ENCODE data around the gene C5orf63. TPM values are rescaled to one million over a fixed set of nuclear protein-coding genes. Genes with fewer than 3 reads are reported as not detected.

C5orf63 gene
- polyA plus RNA-seq, 1 donor (not counting 4 experiments of a cell fraction or from before 2014, with no cell fraction given), result 7.2 TPM

DNA sequence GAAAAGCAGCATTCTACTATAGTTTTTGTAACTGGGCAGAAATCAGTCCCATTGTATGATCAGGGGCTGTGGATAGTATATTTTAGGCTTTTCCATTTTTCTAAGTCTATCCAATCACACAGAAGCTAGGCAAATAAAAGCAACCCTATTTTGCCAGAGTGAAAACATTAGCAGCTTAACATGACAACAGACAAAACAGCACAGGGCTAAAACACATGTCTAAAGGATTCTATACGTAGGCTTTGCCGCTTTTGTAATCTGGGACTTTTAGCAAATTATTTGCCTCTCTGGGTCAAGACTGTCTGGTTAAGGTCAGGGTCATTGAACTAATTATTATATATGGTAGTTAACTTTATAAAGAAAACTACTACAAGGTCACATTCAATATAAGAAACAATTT, 47.1 kb downstream of the C5orf63 start:
- Histone ChIP-seq H3K27me3 (ENCODE audit: control insufficient read depth, extremely low read depth, insufficient read depth, low read length) (peaks cover 18% of the 10 kb centered on the region), H3K79me2 (ENCODE audit: control insufficient read depth, insufficient read depth, low read length) (no peaks in the 10 kb centered on the region), H3K4me3 (ENCODE audit: control insufficient read depth in 2 of 3, extremely low read depth in 1 of 3, insufficient read depth in 2 of 3, low read depth in 1 of 3, low read length in 3 of 3) (no peak overlapping the region), H4K20me1 (ENCODE audit: control insufficient read depth, extremely low read depth, insufficient read depth, low read length) (no peaks in the 10 kb centered on the region), H3K4me2 (ENCODE audit: control insufficient read depth, extremely low read depth, insufficient read depth, low read depth, low read length) (no peak overlapping the region), H3K9me3 (ENCODE audit: control insufficient read depth, low read depth, low read length) (no peaks in the 10 kb centered on the region), H3K27ac (ENCODE audit: control insufficient read depth, insufficient read depth, low read length) (no peak overlapping the region), H3K4me1 (ENCODE audit: control insufficient read depth, extremely low read depth, insufficient read depth, low read length) (peaks cover 7% of the 10 kb centered on the region), H3K9me1 (ENCODE audit: control insufficient read depth, extremely low read depth, insufficient read depth, low read length) (no peaks in the 10 kb centered on the region), H2AFZ (ENCODE audit: control insufficient read depth, low read length) (no peak overlapping the region), H3K36me3 (ENCODE audit: control insufficient read depth in 2 of 2, extremely low read depth in 1 of 2, insufficient read depth in 2 of 2, low read length in 2 of 2) (no peaks in the 10 kb centered on the region), H3K9ac (ENCODE audit: control insufficient read depth, extremely low read depth, insufficient read depth, low read length) (no peak overlapping the region)
- no peak for DNase-seq (ENCODE audit: low read depth, low spot score)
- TF ChIP-seq, protein P1, sequence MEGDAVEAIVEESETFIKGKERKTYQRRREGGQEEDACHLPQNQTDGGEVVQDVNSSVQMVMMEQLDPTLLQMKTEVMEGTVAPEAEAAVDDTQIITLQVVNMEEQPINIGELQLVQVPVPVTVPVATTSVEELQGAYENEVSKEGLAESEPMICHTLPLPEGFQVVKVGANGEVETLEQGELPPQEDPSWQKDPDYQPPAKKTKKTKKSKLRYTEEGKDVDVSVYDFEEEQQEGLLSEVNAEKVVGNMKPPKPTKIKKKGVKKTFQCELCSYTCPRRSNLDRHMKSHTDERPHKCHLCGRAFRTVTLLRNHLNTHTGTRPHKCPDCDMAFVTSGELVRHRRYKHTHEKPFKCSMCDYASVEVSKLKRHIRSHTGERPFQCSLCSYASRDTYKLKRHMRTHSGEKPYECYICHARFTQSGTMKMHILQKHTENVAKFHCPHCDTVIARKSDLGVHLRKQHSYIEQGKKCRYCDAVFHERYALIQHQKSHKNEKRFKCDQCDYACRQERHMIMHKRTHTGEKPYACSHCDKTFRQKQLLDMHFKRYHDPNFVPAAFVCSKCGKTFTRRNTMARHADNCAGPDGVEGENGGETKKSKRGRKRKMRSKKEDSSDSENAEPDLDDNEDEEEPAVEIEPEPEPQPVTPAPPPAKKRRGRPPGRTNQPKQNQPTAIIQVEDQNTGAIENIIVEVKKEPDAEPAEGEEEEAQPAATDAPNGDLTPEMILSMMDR (optimal IDR thresholded peaks at IDR 0.05 in 1 of 3, IDR thresholded peaks at IDR 0.05 in 1 of 3, conservative IDR thresholded peaks at IDR 0.05 in 1 of 3; ENCODE audit: extremely low read depth in 1 of 3, insufficient read depth in 2 of 3, low read length in 3 of 3), result no peak
- no peak for TF ChIP-seq EZH2 (IDR thresholded peaks at IDR 0.05; ENCODE audit: low read length)
- dilution Hi-C loops (cut with MboI; ENCODE audit: extremely low pct_ligation_motif_present, low sequenced_read_pairs), result no loop called here
- FAIRE-seq, result no peak

DNA sequence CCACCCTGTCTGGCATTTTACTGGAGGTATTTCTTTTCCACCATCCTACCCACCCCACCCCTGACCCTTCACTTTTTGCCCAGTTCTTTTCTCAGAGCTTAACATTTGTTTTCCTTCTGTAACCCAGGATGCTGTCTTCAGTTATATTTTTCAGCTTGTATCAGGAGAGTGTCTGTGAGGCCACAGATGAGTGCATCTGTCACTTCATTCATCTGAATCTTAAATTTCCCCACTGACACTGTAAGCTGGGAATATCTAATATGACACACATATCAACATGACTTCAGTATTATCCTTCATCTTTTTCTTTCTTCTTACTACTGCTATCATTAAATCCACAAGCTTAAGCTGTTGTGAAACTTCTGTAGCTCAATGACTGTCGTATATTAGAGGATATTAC, 47.8 kb downstream of the C5orf63 start:
- H3K9ac ChIP-seq (ENCODE audit: control insufficient read depth, extremely low read depth, insufficient read depth, low read length), result no peak overlapping the region
- TF ChIP-seq, protein P1 (optimal IDR thresholded peaks at IDR 0.05 in 1 of 3, IDR thresholded peaks at IDR 0.05 in 1 of 3, conservative IDR thresholded peaks at IDR 0.05 in 1 of 3; ENCODE audit: extremely low read depth in 1 of 3, insufficient read depth in 2 of 3, low read length in 3 of 3), result no peak
- TF ChIP-seq EZH2 (IDR thresholded peaks at IDR 0.05; ENCODE audit: low read length), result no peak
- no peak overlapping the region for H3K27ac ChIP-seq (ENCODE audit: control insufficient read depth, insufficient read depth, low read length)
- H3K4me3 ChIP-seq (ENCODE audit: control insufficient read depth in 2 of 3, extremely low read depth in 1 of 3, insufficient read depth in 2 of 3, low read depth in 1 of 3, low read length in 3 of 3), result no peak overlapping the region
- H3K9me3 ChIP-seq (ENCODE audit: control insufficient read depth, low read depth, low read length), result no peaks in the 10 kb centered on the region
- H3K9me1 ChIP-seq (ENCODE audit: control insufficient read depth, extremely low read depth, insufficient read depth, low read length), result no peaks in the 10 kb centered on the region
- dilution Hi-C loops (cut with MboI; ENCODE audit: extremely low pct_ligation_motif_present, low sequenced_read_pairs), result no loop called here
- H3K4me2 ChIP-seq (ENCODE audit: control insufficient read depth, extremely low read depth, insufficient read depth, low read depth, low read length), result no peak overlapping the region
- H3K79me2 ChIP-seq (ENCODE audit: control insufficient read depth, insufficient read depth, low read length), result no peaks in the 10 kb centered on the region
- H4K20me1 ChIP-seq (ENCODE audit: control insufficient read depth, extremely low read depth, insufficient read depth, low read length), result no peaks in the 10 kb centered on the region
- DNase-seq (ENCODE audit: low read depth, low spot score), result no peak
- no peak for FAIRE-seq
- peaks cover 7% of the 10 kb centered on the region for H3K4me1 ChIP-seq (ENCODE audit: control insufficient read depth, extremely low read depth, insufficient read depth, low read length)
- peaks cover 14% of the 10 kb centered on the region for H3K27me3 ChIP-seq (ENCODE audit: control insufficient read depth, extremely low read depth, insufficient read depth, low read length)
- H2AFZ ChIP-seq (ENCODE audit: control insufficient read depth, low read length), result no peak overlapping the region
- H3K36me3 ChIP-seq (ENCODE audit: control insufficient read depth in 2 of 2, extremely low read depth in 1 of 2, insufficient read depth in 2 of 2, low read length in 2 of 2), result no peaks in the 10 kb centered on the region
